ENCODE measurements around the gene FARSB. TPM values are rescaled to one million over a fixed set of nuclear protein-coding genes. Genes with fewer than 3 reads are reported as not detected.

The FARSB gene
- total and polyA plus RNA-seq, 2 donors (not counting 3 experiments of a cell fraction or from before 2014, with no cell fraction given): 12.7 to 29.4 TPM

- no peak overlapping the region for H3K4me3 ChIP-seq (replicated peaks in 1 of 3; ENCODE audit: insufficient read depth in 1 of 3, low read depth in 1 of 3, low read length in 3 of 3)
- no TSS peak for BruUV-seq (replicated peaks)
- no peak overlapping the region for H3K27ac ChIP-seq (ENCODE audit: insufficient read depth, low read depth, low read length)
- no peak overlapping the region for H3K4me2 ChIP-seq (ENCODE audit: insufficient read depth, low read length)
- H3K36me3 ChIP-seq (ENCODE audit: control insufficient read depth in 2 of 2, extremely low read depth in 1 of 2, insufficient read depth in 2 of 2, low read length in 2 of 2): no peaks in the 10 kb centered on the region
- no peaks in the 10 kb centered on the region for H3K4me1 ChIP-seq (ENCODE audit: control insufficient read depth, extremely low read depth, insufficient read depth, low read length)
- POLR2A ChIA-PET: no interaction called here
- H3K9me3 ChIP-seq (replicated peaks; ENCODE audit: control insufficient read depth, insufficient read depth, low read length): no peaks in the 10 kb centered on the region
- no peak overlapping the region for H3K9ac ChIP-seq (replicated peaks; ENCODE audit: extremely low read depth, insufficient read depth, low read length)
- DNase-seq (ENCODE audit: low read depth, low spot score): no peak
- intact Hi-C loops (cut with micrococcal nuclease) (no loop called here), dilution Hi-C loops (cut with MboI; ENCODE audit: extremely low pct_ligation_motif_present, low sequenced_read_pairs) (no loop called here)
- H3K27me3 ChIP-seq (ENCODE audit: control insufficient read depth in 2 of 2, insufficient read depth in 2 of 2, low read length in 2 of 2): no peaks in the 10 kb centered on the region
- peak; percentile 33 for FAIRE-seq
- H3K9me1 ChIP-seq (replicated peaks; ENCODE audit: control insufficient read depth, extremely low read depth, insufficient read depth, low read length): no peaks in the 10 kb centered on the region
- H4K20me1 ChIP-seq (replicated peaks; ENCODE audit: control insufficient read depth, extremely low read depth, insufficient read depth, low read length): no peaks in the 10 kb centered on the region
- H2AFZ ChIP-seq (ENCODE audit: low read depth, low read length): no peak overlapping the region
- TF ChIP-seq MAX (IDR thresholded peaks at IDR 0.05; ENCODE audit: insufficient read depth, insufficient read length): no peak
- TF ChIP-seq POLR2A (IDR thresholded peaks at IDR 0.05; ENCODE audit: low read depth, low read length): no peak
- TF ChIP-seq MYC (IDR thresholded peaks at IDR 0.05; ENCODE audit: low read depth, low read length): no peak
- TF ChIP-seq FOS (IDR thresholded peaks at IDR 0.05; ENCODE audit: borderline replicate concordance, insufficient read depth, low read length): no peak
- TF ChIP-seq CTCF (IDR thresholded peaks at IDR 0.05; ENCODE audit: extremely low read depth in 1 of 2, insufficient read depth in 1 of 2, low read depth in 1 of 2, low read length in 2 of 2): no peak
- no peak for TF ChIP-seq JUN (IDR thresholded peaks at IDR 0.05; ENCODE audit: borderline replicate concordance, insufficient read depth, insufficient read length, low read depth)
- no peak for TF ChIP-seq POLR2AphosphoS5 (IDR thresholded peaks at IDR 0.05; ENCODE audit: insufficient read depth, low read depth, low read length)
- TF ChIP-seq GATA2 (IDR thresholded peaks at IDR 0.05; ENCODE audit: insufficient read depth, insufficient read length, low read depth, low read length): no peak
- TF ChIP-seq EZH2 (IDR thresholded peaks at IDR 0.05; ENCODE audit: borderline replicate concordance, low read depth, low read length, severe bottlenecking): no peak
- no peaks in the 10 kb centered on the region for H3K79me2 ChIP-seq (ENCODE audit: control insufficient read depth, insufficient read depth, low read length)
- CTCF ChIA-PET: interaction anchor here (1.0 kb wide), 1 partner anchor 209 kb away, joined by 4 read pairs; no protein-coding TSS in a partner anchor
Observed at GRCh38 chr2:222526480-222527277, 129.2 kb downstream of the FARSB start.

All from endothelial cell of umbilical vein (primary cell).